Activated CD4-positive, alpha-beta T cell treated with anti-CD3 and anti-CD28 coated beads for 36 hours (primary cell): Measurements from ENCODE around the gene LPAR1. TPM values are rescaled to one million over a fixed set of nuclear protein-coding genes. Genes with fewer than 3 reads are reported as not detected.

Experiments used
- ATAC-seq: fragments of 200-7000 bp; cut with Tn5 transposase; one replicate; pipeline ENCODE4 v1.10.0; 2021; ENCODE audit warnings: mild to moderate bottlenecking, moderate library complexity
- CTCF ChIA-PET: fragments of 350-600 bp; sonication (Branson Sonifier 250); formaldehyde crosslinking; loops from one replicate; lab custom pipeline; 2021; ENCODE audit warnings: antibody characterized with exemption; lab: Charles Lee
- POLR2A ChIA-PET: fragments of 350-600 bp; sonication (Branson Sonifier 250); formaldehyde crosslinking; loops from one replicate; lab custom pipeline; 2021; ENCODE audit warnings: antibody characterized with exemption, inconsistent platforms; lab: Charles Lee
- DNase-seq: peaks from one replicate; pipeline ENCODE4 v3.0.0-alpha.2; 2020
- H3K27ac Mint-ChIP-seq: one replicate; pipeline ENCODE4 v1.8.0; 2021; ENCODE audit warnings: mixed read lengths
- H3K27me3 Mint-ChIP-seq: one replicate; pipeline ENCODE4 v1.8.0; 2021; ENCODE audit warnings: mixed read lengths
- H3K36me3 Mint-ChIP-seq: one replicate; pipeline ENCODE4 v1.8.0; 2021; ENCODE audit warnings: low read depth, mixed read lengths
- H3K4me1 Mint-ChIP-seq: one replicate; pipeline ENCODE4 v1.8.0; 2021; ENCODE audit warnings: mixed read lengths
- H3K4me3 Mint-ChIP-seq: one replicate; pipeline ENCODE4 v1.8.0; 2021; ENCODE audit warnings: mild to moderate bottlenecking, moderate library complexity, mixed read lengths
- H3K9me3 Mint-ChIP-seq: one replicate; pipeline ENCODE4 v1.8.0; 2021; ENCODE audit warnings: low read depth, mixed read lengths
- intact Hi-C, 2 experiments: fragments of 100-400 bp; cut with DNase I in 1 of 2; cut with micrococcal nuclease in 1 of 2; formaldehyde crosslinking; loops; one replicate each; pipeline versions ENCODE4 v1.14.2 to v1.15.1; 2022 to 2024; cut with DNase I, micrococcal nuclease
- total RNA-seq, 2 experiments: library from RNA; stranded (reverse); gene quantifications; one replicate each; pipeline ENCODE4 v1.2.3, GENCODE V29; 2021

The LPAR1 gene
- total RNA-seq, 2 experiments from 2014 or later, result not detected

GRCh38 chr9:111036946-111037345, 1.3 kb downstream of the LPAR1 start:
- CTCF ChIA-PET, result no interaction called here
- no peak overlapping the region for H3K4me3 Mint-ChIP-seq
- peaks cover 13% of the 10 kb centered on the region for H3K4me1 Mint-ChIP-seq
- no peaks in the 10 kb centered on the region for H3K9me3 Mint-ChIP-seq
- DNase-seq, result no peak
- no peak overlapping the region for H3K27ac Mint-ChIP-seq
- peaks cover 34% of the 10 kb centered on the region for H3K27me3 Mint-ChIP-seq
- POLR2A ChIA-PET, result no interaction called here
- H3K36me3 Mint-ChIP-seq, result no peaks in the 10 kb centered on the region
- intact Hi-C loops, result loop anchor here in 1 of 2 experiments (5.0 kb wide), 1 partner anchor 260 kb away; no protein-coding TSS in a partner anchor
- ATAC-seq, result no peak

- Mint-ChIP-seq H3K4me1 (peaks cover 13% of the 10 kb centered on the region), H3K9me3 (no peaks in the 10 kb centered on the region), H3K4me3 (no peak overlapping the region), H3K36me3 (no peaks in the 10 kb centered on the region), H3K27ac (no peak overlapping the region), H3K27me3 (peaks cover 33% of the 10 kb centered on the region)
- ChIA-PET CTCF (interaction anchor here (0.5 kb wide), 1 partner anchor 245 kb away, joined by 3 read pairs; no protein-coding TSS in a partner anchor), POLR2A (no interaction called here)
- peak; percentile 24 for DNase-seq
- intact Hi-C loops, result loop anchor here in 1 of 2 experiments (5.0 kb wide), 1 partner anchor 261 kb away; no protein-coding TSS in a partner anchor
- ATAC-seq, result no peak
These were observed 1.9 kb downstream of the LPAR1 start for GRCh38 chr9:111036429-111036789.

DNA sequence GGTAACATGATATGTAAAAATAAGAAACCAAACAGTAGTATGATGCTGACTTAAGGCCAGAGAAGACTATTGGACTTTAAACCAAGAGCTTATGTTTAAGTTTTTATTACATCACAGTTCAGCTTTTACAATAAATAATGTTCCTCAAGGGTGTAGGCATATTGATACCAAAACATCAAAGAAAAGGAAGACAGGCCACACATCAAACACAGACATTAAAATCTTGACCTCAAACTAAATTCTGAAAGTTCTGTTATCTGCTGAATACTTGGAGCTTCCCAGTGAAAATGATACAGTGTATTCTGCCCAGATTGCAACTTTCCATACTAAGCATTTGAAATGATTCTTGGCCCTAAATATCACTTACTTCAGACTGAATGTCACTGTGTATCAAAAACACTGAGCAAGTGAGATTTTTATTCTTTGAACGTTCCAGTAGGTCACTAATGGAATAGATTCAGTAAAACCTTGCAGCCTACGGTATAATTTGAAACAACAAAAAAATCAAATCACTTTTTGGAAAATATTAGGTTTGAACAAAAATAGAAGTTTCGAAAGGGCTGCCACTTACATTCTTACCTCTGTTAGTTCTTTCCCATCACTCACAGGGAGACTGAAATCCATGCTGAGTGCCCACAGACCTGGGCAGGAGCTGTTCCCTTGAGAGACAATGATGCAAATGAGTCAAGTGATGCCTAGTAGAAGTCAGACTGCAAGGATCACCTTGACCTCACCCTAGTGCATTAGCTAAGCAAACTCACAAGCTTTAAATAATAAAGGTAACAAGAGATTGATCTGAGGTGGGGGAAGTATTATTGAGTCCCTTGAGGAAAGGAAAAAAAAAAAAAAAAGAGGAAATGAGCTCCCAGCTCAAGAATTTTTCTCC, 2.5 kb downstream of the LPAR1 start:
- Mint-ChIP-seq H3K4me1 (peaks cover 13% of the 10 kb centered on the region), H3K36me3 (no peaks in the 10 kb centered on the region), H3K27me3 (peaks cover 33% of the 10 kb centered on the region), H3K27ac (no peak overlapping the region), H3K9me3 (no peaks in the 10 kb centered on the region), H3K4me3 (no peak overlapping the region)
- POLR2A ChIA-PET, result no interaction called here
- ATAC-seq (no peak), DNase-seq (no peak)
- CTCF ChIA-PET, result interaction anchor here (0.5 kb wide), 1 partner anchor 245 kb away, joined by 3 read pairs; no protein-coding TSS in a partner anchor
- intact Hi-C loops, result loop anchor here in 1 of 2 experiments (5.0 kb wide), 1 partner anchor 262 kb away; no protein-coding TSS in a partner anchor

DNA sequence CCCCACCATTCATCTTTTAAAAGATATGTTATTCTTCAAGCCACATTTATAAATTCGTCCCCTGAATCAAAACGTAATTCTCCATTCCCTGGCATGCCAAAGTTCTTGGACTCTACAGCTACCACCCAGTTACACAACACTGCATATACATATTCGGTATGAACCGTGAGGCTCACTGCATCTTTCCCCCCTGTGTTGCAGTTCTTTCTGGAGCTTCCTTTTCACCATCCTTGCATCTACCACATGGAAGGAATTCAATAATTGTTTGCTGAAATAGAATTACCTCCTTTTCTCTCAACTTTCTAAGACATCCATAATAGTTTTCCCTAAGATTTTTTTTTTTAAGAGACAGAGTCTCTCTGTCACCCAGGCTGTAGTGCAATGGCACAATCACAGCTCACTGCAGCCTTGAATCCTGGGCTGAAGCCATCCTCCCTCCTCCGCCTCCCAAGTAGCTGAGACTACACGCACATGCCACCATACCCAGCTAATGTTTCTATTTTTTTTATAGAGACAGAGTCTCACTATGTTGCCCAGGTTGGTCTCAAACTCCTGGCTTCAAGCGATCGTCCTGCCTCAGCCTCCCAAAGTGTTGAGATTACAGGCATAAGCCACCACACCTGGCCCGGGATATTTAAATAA, 3.3 kb downstream of the LPAR1 start:
- Mint-ChIP-seq H3K4me1 (peaks cover 13% of the 10 kb centered on the region), H3K27ac (no peak overlapping the region), H3K4me3 (no peak overlapping the region), H3K9me3 (no peaks in the 10 kb centered on the region), H3K36me3 (no peaks in the 10 kb centered on the region), H3K27me3 (peaks cover 29% of the 10 kb centered on the region)
- no peak for ATAC-seq
- ChIA-PET POLR2A (no interaction called here), CTCF (interaction anchor here (0.6 kb wide), 1 partner anchor 51 kb away, joined by 3 read pairs; no protein-coding TSS in a partner anchor)
- intact Hi-C loops, result loop anchor here in 1 of 2 experiments (5.0 kb wide), 1 partner anchor 262 kb away; no protein-coding TSS in a partner anchor
- DNase-seq, result no peak

DNA sequence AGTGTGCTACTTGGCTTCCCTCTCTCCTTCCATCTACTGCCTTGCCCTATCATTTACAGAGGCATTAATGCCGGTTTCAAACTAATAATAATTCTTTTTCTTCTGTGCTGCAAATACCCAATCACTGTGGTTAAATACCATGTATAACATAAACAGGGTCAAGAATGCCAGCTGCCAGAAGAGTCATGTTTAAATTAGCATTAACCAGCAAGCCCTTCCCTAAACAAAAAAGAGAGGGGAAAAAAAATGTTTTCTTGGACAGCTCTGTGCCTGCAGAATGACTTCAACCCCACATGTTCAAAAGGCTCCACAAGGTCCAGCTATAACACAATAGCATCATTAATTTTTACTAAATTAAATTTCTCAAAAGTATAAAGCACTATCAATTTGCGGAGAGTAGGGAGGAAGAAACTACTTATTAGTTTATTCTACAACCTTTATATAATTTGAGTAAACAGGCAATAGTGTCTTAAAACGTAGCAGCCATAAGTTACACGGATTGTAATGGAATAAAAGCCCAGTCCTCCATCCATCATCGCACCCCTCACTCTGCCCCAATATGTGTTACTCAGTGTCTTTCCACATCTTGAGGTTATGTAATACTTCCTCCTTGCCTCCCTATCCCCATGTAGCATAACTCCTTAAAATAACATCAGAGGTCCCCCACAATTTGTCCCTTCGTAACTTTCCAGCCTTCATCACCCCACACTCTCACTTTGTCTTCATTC, 3.9 kb downstream of the LPAR1 start:
- POLR2A ChIA-PET, result no interaction called here
- intact Hi-C loops, result no loop called here
- Mint-ChIP-seq H3K27ac (no peak overlapping the region), H3K36me3 (no peaks in the 10 kb centered on the region), H3K4me3 (no peak overlapping the region), H3K9me3 (no peaks in the 10 kb centered on the region), H3K4me1 (peaks cover 12% of the 10 kb centered on the region), H3K27me3 (peaks cover 27% of the 10 kb centered on the region)
- DNase-seq, result no peak
- CTCF ChIA-PET, result interaction anchor here (0.6 kb wide), 1 partner anchor 52 kb away, joined by 3 read pairs; no protein-coding TSS in a partner anchor
- ATAC-seq, result no peak

- DNase-seq, result no peak
- H3K36me3 Mint-ChIP-seq, result no peaks in the 10 kb centered on the region
- intact Hi-C loops, result no loop called here
These were observed 7.8 kb downstream of the LPAR1 start for GRCh38 chr9:111030492-111030891.

GRCh38 chr9:111029260-111029659, 9.0 kb downstream of the LPAR1 start:
- no peaks in the 10 kb centered on the region for H3K4me1 Mint-ChIP-seq
- POLR2A ChIA-PET, result interaction anchor here (0.8 kb wide), 1 partner anchor 147 kb away, joined by 3 read pairs; no protein-coding TSS in a partner anchor
- intact Hi-C loops, result no loop called here
- peaks cover 3% of the 10 kb centered on the region for H3K9me3 Mint-ChIP-seq
- H3K27ac Mint-ChIP-seq, result no peak overlapping the region
- ATAC-seq (no peak), DNase-seq (no peak)
- H3K27me3 Mint-ChIP-seq, result no peaks in the 10 kb centered on the region
- no peaks in the 10 kb centered on the region for H3K36me3 Mint-ChIP-seq
- CTCF ChIA-PET, result no interaction called here
- no peak overlapping the region for H3K4me3 Mint-ChIP-seq

More at GRCh38 chr9:111030492-111030891, 7.8 kb downstream of the LPAR1 start:
- no peak overlapping the region for H3K27ac Mint-ChIP-seq
- no peak overlapping the region for H3K4me3 Mint-ChIP-seq
- ChIA-PET POLR2A (no interaction called here), CTCF (no interaction called here)
- H3K27me3 Mint-ChIP-seq, result peaks cover 8% of the 10 kb centered on the region
- H3K9me3 Mint-ChIP-seq, result no peaks in the 10 kb centered on the region
- no peaks in the 10 kb centered on the region for H3K4me1 Mint-ChIP-seq
- ATAC-seq, result no peak

- Mint-ChIP-seq H3K27ac (no peak overlapping the region), H3K36me3 (no peaks in the 10 kb centered on the region), H3K27me3 (no peaks in the 10 kb centered on the region), H3K9me3 (peaks cover 10% of the 10 kb centered on the region), H3K4me1 (no peaks in the 10 kb centered on the region), H3K4me3 (no peak overlapping the region)
- DNase-seq, result no peak
- ChIA-PET CTCF (interaction anchor here (0.6 kb wide), 1 partner anchor 849 kb away, joined by 3 read pairs; no protein-coding TSS in a partner anchor), POLR2A (no interaction called here)
- intact Hi-C loops, result no loop called here
- no peak for ATAC-seq
These were observed 10.5 kb downstream of the LPAR1 start for GRCh38 chr9:111027798-111028197.

- Mint-ChIP-seq H3K4me1 (no peaks in the 10 kb centered on the region), H3K9me3 (peaks cover 10% of the 10 kb centered on the region), H3K27me3 (no peaks in the 10 kb centered on the region), H3K36me3 (no peaks in the 10 kb centered on the region), H3K4me3 (no peak overlapping the region), H3K27ac (no peak overlapping the region)
- intact Hi-C loops, result no loop called here
- ChIA-PET POLR2A (no interaction called here), CTCF (no interaction called here)
- ATAC-seq (no peak), DNase-seq (no peak)
These were observed 15.1 kb downstream of the LPAR1 start for GRCh38 chr9:111023128-111023527.

DNA sequence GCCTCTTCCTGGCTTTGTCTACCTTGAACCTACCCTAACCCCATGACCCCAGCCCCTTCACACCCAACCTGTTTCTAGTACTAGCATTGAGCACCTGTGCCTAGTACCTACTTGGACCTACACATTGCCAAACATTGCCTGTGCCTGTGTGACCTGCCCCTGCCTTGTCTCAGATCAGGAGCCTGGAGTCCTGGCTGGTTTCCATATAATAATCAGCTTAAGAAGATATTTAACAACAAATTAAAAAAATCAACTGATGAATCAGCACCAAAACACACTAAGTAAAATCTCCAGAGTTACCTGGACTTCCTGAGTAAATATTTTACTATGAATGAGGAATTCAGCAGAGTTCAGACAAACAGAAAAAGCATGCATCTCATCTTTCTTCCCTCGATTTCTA, 17.7 kb downstream of the LPAR1 start:
- ChIA-PET POLR2A (no interaction called here), CTCF (no interaction called here)
- intact Hi-C loops, result no loop called here
- no peak overlapping the region for H3K27ac Mint-ChIP-seq
- H3K36me3 Mint-ChIP-seq, result no peaks in the 10 kb centered on the region
- ATAC-seq (no peak), DNase-seq (no peak)
- H3K27me3 Mint-ChIP-seq, result no peaks in the 10 kb centered on the region
- H3K4me1 Mint-ChIP-seq, result no peaks in the 10 kb centered on the region
- peaks cover 10% of the 10 kb centered on the region for H3K9me3 Mint-ChIP-seq
- H3K4me3 Mint-ChIP-seq, result no peak overlapping the region

GRCh38 chr9:111016426-111017045, 21.7 kb downstream of the LPAR1 start:
- ATAC-seq (no peak), DNase-seq (no peak)
- Mint-ChIP-seq H3K4me3 (no peak overlapping the region), H3K4me1 (no peaks in the 10 kb centered on the region), H3K9me3 (no peaks in the 10 kb centered on the region), H3K36me3 (no peaks in the 10 kb centered on the region), H3K27me3 (peaks cover 2% of the 10 kb centered on the region), H3K27ac (no peak overlapping the region)
- ChIA-PET CTCF (no interaction called here), POLR2A (no interaction called here)
- intact Hi-C loops, result no loop called here
